Adipocyte (in vitro differentiated cells): Measurements from ENCODE around the gene LINC00632.
"Not testable (repeated sequence)": the region's sequence is repeated elsewhere in the genome, so short reads cannot be mapped to it uniquely, and the experiment has no call there.

Source experiments
- DNase-seq: peaks from one replicate; pipeline ENCODE4 v3.0.0-alpha.2; 2015; ENCODE audit warnings: low read depth
- H3K27me3 ChIP-seq: replicated peaks from 2 replicates; pipeline ENCODE4 v1.7.0; 2013; ENCODE audit warnings: mild to moderate bottlenecking, low read length, moderate library complexity; ENCODE audit not compliant: control insufficient read depth, insufficient read depth
- H3K36me3 ChIP-seq: 2 replicates; pipeline ENCODE4 v1.7.0; 2013; ENCODE audit warnings: low read length, mild to moderate bottlenecking, moderate library complexity; ENCODE audit not compliant: control insufficient read depth, insufficient read depth, severe bottlenecking
- H3K4me1 ChIP-seq: 2 replicates; pipeline ENCODE4 v1.7.0; 2013; ENCODE audit warnings: mild to moderate bottlenecking, low read length, moderate library complexity; ENCODE audit not compliant: control insufficient read depth, insufficient read depth
- H3K4me3 ChIP-seq: 2 replicates; pipeline ENCODE4 v1.7.0; 2013; ENCODE audit warnings: mild to moderate bottlenecking, low read length, moderate library complexity
- H3K9ac ChIP-seq: 2 replicates; pipeline ENCODE4 v1.7.0; 2013; ENCODE audit warnings: mild to moderate bottlenecking, low read length, moderate library complexity
- H3K9me3 ChIP-seq: 2 replicates; pipeline ENCODE4 v1.7.0; 2013; ENCODE audit warnings: mild to moderate bottlenecking, low read length, moderate library complexity; ENCODE audit not compliant: control insufficient read depth

LINC00632 gene

GRCh38 chrX:140709421-140709846 is at the start of gene LINC00632:
TSS of gene LINC00632 (plus strand) at chrX:140709759.
- Histone ChIP-seq H3K27me3 (peaks cover 15% of the 10 kb centered on the region), H3K4me1 (no peaks in the 10 kb centered on the region), H3K4me3 (no peak within 1 kb of the TSS), H3K9ac (no peak within 1 kb of the TSS), H3K9me3 (no peaks in the 10 kb centered on the region), H3K36me3 (no peaks in the 10 kb centered on the region)
- no peak for DNase-seq

- H3K27me3 ChIP-seq, result peaks cover 35% of the 10 kb centered on the region
- no peaks in the 10 kb centered on the region for H3K4me1 ChIP-seq
- H3K9me3 ChIP-seq, result no peaks in the 10 kb centered on the region
- no peaks in the 10 kb centered on the region for H3K36me3 ChIP-seq
- H3K9ac ChIP-seq, result no peak overlapping the region
- no peak overlapping the region for H3K4me3 ChIP-seq
- DNase-seq, result no peak
Measured at GRCh38 chrX:140661643-140662042, 47.9 kb upstream of the LINC00632 start.

GRCh38 chrX:140664939-140665338 is 44.6 kb upstream of the LINC00632 start:
- Histone ChIP-seq H3K9ac (no peak overlapping the region), H3K36me3 (no peaks in the 10 kb centered on the region), H3K4me3 (no peak overlapping the region), H3K27me3 (peaks cover 16% of the 10 kb centered on the region), H3K9me3 (no peaks in the 10 kb centered on the region), H3K4me1 (no peaks in the 10 kb centered on the region)
- peak; percentile 4 for DNase-seq

- H3K4me1 ChIP-seq, result no peaks in the 10 kb centered on the region
- H3K9me3 ChIP-seq, result no peaks in the 10 kb centered on the region
- DNase-seq, result no peak
Measured at GRCh38 chrX:140672840-140673731, 36.5 kb upstream of the LINC00632 start.

GRCh38 chrX:140687706-140688105 is 21.9 kb upstream of the LINC00632 start:
- no peaks in the 10 kb centered on the region for H3K36me3 ChIP-seq
- no peak for DNase-seq
- no peaks in the 10 kb centered on the region for H3K4me1 ChIP-seq
- H3K27me3 ChIP-seq, result no peaks in the 10 kb centered on the region
- H3K9me3 ChIP-seq, result peaks cover 3% of the 10 kb centered on the region
- H3K4me3 ChIP-seq, result no peak overlapping the region
- H3K9ac ChIP-seq, result no peak overlapping the region

More at GRCh38 chrX:140672840-140673731, 36.5 kb upstream of the LINC00632 start:
- no peaks in the 10 kb centered on the region for H3K36me3 ChIP-seq
- H3K9ac ChIP-seq, result no peak overlapping the region
- H3K27me3 ChIP-seq, result peaks cover 9% of the 10 kb centered on the region
- no peak overlapping the region for H3K4me3 ChIP-seq

- not testable (repeated sequence) for DNase-seq, H3K4me1 ChIP-seq, H3K27me3 ChIP-seq, H3K9ac ChIP-seq, H3K36me3 ChIP-seq, H3K9me3 ChIP-seq, H3K4me3 ChIP-seq
Measured at GRCh38 chrX:140691596-140691995, 18.0 kb upstream of the LINC00632 start.

- Histone ChIP-seq H3K9ac (no peak overlapping the region), H3K4me1 (no peaks in the 10 kb centered on the region), H3K27me3 (no peaks in the 10 kb centered on the region), H3K9me3 (no peaks in the 10 kb centered on the region), H3K36me3 (no peaks in the 10 kb centered on the region), H3K4me3 (no peak overlapping the region)
- no peak for DNase-seq
Measured at GRCh38 chrX:140697618-140698017, 11.9 kb upstream of the LINC00632 start.

- Histone ChIP-seq H3K9me3 (no peaks in the 10 kb centered on the region), H3K27me3 (no peaks in the 10 kb centered on the region), H3K36me3 (no peaks in the 10 kb centered on the region), H3K9ac (no peak overlapping the region), H3K4me3 (no peak overlapping the region), H3K4me1 (no peaks in the 10 kb centered on the region)
- peak; percentile 24 for DNase-seq
Measured at GRCh38 chrX:140701480-140701879, 8.1 kb upstream of the LINC00632 start.

- no peak for DNase-seq
- no peaks in the 10 kb centered on the region for H3K36me3 ChIP-seq
- H3K9ac ChIP-seq, result no peak overlapping the region
- H3K9me3 ChIP-seq, result no peaks in the 10 kb centered on the region
- peaks cover 16% of the 10 kb centered on the region for H3K27me3 ChIP-seq
- no peaks in the 10 kb centered on the region for H3K4me1 ChIP-seq
- H3K4me3 ChIP-seq, result no peak overlapping the region
Measured at GRCh38 chrX:140710710-140711109, 1.2 kb downstream of the LINC00632 start.

- Histone ChIP-seq H3K36me3 (no peaks in the 10 kb centered on the region), H3K4me3 (no peak overlapping the region), H3K27me3 (peaks cover 19% of the 10 kb centered on the region), H3K4me1 (no peaks in the 10 kb centered on the region), H3K9ac (no peak overlapping the region), H3K9me3 (no peaks in the 10 kb centered on the region)
- DNase-seq, result no peak
Measured at GRCh38 chrX:140711894-140712293, 2.3 kb downstream of the LINC00632 start.

GRCh38 chrX:140712413-140713173 is 3.0 kb downstream of the LINC00632 start:
- H3K27me3 ChIP-seq, result peaks cover 19% of the 10 kb centered on the region
- H3K4me1 ChIP-seq, result no peaks in the 10 kb centered on the region
- H3K4me3 ChIP-seq, result peak overlapping the region; percentile 65
- DNase-seq, result peak; percentile 54
- no peaks in the 10 kb centered on the region for H3K36me3 ChIP-seq
- H3K9me3 ChIP-seq, result no peaks in the 10 kb centered on the region
- no peak overlapping the region for H3K9ac ChIP-seq
